ENCODE measurements around the gene DMTF1.

DNA sequence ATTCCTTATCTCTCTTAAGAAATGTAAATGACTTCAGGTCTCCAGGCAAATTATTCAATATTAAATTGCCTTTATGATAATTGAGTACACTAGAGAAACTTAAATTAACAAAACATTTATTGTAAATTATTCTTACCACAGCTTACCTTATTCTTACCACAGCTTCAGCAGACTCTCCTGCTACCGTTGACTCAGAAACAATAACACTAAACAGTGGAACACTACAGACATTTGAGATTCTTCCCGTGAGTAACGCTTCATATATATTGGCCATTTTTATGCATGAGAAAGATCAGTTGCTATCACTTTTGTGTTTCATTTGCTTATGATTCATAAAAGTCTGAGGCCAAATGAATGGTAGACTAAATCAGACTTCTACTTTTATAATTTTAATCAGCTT lies 38.5 kb downstream of the DMTF1 start:
- TF ChIP-seq RARB (CRISPR knock-in tag; IDR thresholded peaks at IDR 0.05) (no peak), TCF4 (CRISPR knock-in tag; IDR thresholded peaks at IDR 0.05; ENCODE audit: borderline replicate concordance) (no peak), ZFP30 (CRISPR knock-in tag; IDR thresholded peaks at IDR 0.05) (no peak), ZC3H10 (CRISPR knock-in tag; IDR thresholded peaks at IDR 0.05) (no peak), SNAI2 (CRISPR knock-in tag; IDR thresholded peaks at IDR 0.05) (no peak), ZNF565 (CRISPR knock-in tag; conservative IDR thresholded peaks at IDR 0.05; ENCODE audit: low read depth) (no peak), ZNF8 (CRISPR knock-in tag; IDR thresholded peaks at IDR 0.05) (no peak), ISL1 (CRISPR knock-in tag; IDR thresholded peaks at IDR 0.05) (no peak), ESRRG (CRISPR knock-in tag; IDR thresholded peaks at IDR 0.05) (no peak)
- TF ChIP-seq, protein P1, sequence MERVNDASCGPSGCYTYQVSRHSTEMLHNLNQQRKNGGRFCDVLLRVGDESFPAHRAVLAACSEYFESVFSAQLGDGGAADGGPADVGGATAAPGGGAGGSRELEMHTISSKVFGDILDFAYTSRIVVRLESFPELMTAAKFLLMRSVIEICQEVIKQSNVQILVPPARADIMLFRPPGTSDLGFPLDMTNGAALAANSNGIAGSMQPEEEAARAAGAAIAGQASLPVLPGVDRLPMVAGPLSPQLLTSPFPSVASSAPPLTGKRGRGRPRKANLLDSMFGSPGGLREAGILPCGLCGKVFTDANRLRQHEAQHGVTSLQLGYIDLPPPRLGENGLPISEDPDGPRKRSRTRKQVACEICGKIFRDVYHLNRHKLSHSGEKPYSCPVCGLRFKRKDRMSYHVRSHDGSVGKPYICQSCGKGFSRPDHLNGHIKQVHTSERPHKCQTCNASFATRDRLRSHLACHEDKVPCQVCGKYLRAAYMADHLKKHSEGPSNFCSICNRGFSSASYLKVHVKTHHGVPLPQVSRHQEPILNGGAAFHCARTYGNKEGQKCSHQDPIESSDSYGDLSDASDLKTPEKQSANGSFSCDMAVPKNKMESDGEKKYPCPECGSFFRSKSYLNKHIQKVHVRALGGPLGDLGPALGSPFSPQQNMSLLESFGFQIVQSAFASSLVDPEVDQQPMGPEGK (CRISPR knock-in tag; IDR thresholded peaks at IDR 0.05; ENCODE audit: borderline replicate concordance), result no peak
- TF ChIP-seq, protein P2, sequence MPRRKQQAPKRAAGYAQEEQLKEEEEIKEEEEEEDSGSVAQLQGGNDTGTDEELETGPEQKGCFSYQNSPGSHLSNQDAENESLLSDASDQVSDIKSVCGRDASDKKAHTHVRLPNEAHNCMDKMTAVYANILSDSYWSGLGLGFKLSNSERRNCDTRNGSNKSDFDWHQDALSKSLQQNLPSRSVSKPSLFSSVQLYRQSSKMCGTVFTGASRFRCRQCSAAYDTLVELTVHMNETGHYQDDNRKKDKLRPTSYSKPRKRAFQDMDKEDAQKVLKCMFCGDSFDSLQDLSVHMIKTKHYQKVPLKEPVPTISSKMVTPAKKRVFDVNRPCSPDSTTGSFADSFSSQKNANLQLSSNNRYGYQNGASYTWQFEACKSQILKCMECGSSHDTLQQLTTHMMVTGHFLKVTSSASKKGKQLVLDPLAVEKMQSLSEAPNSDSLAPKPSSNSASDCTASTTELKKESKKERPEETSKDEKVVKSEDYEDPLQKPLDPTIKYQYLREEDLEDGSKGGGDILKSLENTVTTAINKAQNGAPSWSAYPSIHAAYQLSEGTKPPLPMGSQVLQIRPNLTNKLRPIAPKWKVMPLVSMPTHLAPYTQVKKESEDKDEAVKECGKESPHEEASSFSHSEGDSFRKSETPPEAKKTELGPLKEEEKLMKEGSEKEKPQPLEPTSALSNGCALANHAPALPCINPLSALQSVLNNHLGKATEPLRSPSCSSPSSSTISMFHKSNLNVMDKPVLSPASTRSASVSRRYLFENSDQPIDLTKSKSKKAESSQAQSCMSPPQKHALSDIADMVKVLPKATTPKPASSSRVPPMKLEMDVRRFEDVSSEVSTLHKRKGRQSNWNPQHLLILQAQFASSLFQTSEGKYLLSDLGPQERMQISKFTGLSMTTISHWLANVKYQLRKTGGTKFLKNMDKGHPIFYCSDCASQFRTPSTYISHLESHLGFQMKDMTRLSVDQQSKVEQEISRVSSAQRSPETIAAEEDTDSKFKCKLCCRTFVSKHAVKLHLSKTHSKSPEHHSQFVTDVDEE (CRISPR knock-in tag; IDR thresholded peaks at IDR 0.05), result no peak
- TF ChIP-seq, protein P3, sequence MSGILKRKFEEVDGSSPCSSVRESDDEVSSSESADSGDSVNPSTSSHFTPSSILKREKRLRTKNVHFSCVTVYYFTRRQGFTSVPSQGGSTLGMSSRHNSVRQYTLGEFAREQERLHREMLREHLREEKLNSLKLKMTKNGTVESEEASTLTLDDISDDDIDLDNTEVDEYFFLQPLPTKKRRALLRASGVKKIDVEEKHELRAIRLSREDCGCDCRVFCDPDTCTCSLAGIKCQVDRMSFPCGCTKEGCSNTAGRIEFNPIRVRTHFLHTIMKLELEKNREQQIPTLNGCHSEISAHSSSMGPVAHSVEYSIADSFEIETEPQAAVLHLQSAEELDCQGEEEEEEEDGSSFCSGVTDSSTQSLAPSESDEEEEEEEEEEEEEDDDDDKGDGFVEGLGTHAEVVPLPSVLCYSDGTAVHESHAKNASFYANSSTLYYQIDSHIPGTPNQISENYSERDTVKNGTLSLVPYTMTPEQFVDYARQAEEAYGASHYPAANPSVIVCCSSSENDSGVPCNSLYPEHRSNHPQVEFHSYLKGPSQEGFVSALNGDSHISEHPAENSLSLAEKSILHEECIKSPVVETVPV (CRISPR knock-in tag; IDR thresholded peaks at IDR 0.05), result no peak
- TF ChIP-seq, protein P4, sequence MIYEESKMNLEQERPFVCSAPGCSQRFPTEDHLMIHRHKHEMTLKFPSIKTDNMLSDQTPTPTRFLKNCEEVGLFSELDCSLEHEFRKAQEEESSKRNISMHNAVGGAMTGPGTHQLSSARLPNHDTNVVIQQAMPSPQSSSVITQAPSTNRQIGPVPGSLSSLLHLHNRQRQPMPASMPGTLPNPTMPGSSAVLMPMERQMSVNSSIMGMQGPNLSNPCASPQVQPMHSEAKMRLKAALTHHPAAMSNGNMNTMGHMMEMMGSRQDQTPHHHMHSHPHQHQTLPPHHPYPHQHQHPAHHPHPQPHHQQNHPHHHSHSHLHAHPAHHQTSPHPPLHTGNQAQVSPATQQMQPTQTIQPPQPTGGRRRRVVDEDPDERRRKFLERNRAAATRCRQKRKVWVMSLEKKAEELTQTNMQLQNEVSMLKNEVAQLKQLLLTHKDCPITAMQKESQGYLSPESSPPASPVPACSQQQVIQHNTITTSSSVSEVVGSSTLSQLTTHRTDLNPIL (CRISPR knock-in tag; IDR thresholded peaks at IDR 0.05; ENCODE audit: low read depth), result no peak

Data from SK-N-SH treated with all-trans-retinoic acid at 6 μM for 48 hours (cell line).